ENCODE measurements around the gene FBXL7. TPM values are rescaled to one million over a fixed set of nuclear protein-coding genes. Genes with fewer than 3 reads are reported as not detected.
"Not testable (repeated sequence)": the region's sequence is repeated elsewhere in the genome, so short reads cannot be mapped to it uniquely, and the experiment has no call there.

Gene FBXL7
- total RNA-seq, 1 donor from 2014 or later: 4.4 TPM

- no peak for DNase-seq (ENCODE audit: low read depth)
- H3K4me3 ChIP-seq (ENCODE audit: low read depth, low read length): no peak overlapping the region
- no peaks in the 10 kb centered on the region for H3K36me3 ChIP-seq (ENCODE audit: control insufficient read depth, insufficient read depth, low read length)
- TF ChIP-seq CTCF (IDR thresholded peaks at IDR 0.05; ENCODE audit: insufficient read depth, low read length, poor library complexity, severe bottlenecking): no peak
- H3K27me3 ChIP-seq (ENCODE audit: control insufficient read depth, insufficient read depth, low read length): no peaks in the 10 kb centered on the region
Observed at GRCh38 chr5:15864536-15865215, 364.7 kb downstream of the FBXL7 start.

DNA sequence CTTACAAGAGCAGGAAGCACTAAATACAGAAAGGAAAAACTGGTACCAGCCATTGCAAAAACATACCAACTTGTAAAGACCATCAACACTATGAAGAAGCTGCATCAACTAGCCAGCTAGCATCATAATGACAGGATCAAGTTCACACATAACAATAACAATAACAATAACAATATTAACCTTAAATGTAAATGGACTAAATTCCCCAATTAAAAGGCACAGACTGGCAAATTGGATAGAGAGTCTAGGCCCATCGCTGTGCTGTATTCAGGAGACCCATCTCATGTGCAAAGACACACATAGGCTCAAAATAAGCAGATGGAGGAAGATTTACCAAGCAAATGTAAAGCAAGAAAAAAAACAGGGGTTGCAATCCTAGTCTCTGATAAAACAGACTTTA lies 372.3 kb downstream of the FBXL7 start:
- not testable (repeated sequence) for DNase-seq (ENCODE audit: low read depth); H3K27me3 ChIP-seq (ENCODE audit: control insufficient read depth, insufficient read depth, low read length); H3K4me3 ChIP-seq (ENCODE audit: low read depth, low read length); H3K36me3 ChIP-seq (ENCODE audit: control insufficient read depth, insufficient read depth, low read length)

DNA sequence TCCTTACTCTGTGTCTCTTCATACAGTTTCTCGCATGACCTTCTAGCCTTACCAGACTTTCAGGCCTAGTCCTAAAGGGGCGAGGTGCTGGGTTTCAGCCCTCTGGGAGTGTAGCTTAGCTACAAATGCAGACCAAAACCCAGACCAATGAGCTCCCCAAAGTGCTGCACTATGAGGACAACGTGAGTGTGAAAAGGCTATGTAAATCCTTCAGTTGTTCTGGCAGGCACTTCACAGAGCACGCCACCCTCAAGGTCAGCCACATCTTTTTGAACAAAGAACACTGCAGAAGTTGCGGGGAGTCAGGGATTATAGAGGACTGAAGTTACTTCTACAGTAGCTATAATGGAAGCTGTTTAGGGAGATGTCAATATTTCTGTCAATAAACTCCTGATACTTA lies 377.9 kb downstream of the FBXL7 start:
- TF ChIP-seq CTCF (IDR thresholded peaks at IDR 0.05; ENCODE audit: insufficient read depth, low read length, poor library complexity, severe bottlenecking): no peak
- DNase-seq (ENCODE audit: low read depth): no peak
- Histone ChIP-seq H3K27me3 (ENCODE audit: control insufficient read depth, insufficient read depth, low read length) (no peaks in the 10 kb centered on the region), H3K36me3 (ENCODE audit: control insufficient read depth, insufficient read depth, low read length) (no peaks in the 10 kb centered on the region), H3K4me3 (ENCODE audit: low read depth, low read length) (no peak overlapping the region)

DNA sequence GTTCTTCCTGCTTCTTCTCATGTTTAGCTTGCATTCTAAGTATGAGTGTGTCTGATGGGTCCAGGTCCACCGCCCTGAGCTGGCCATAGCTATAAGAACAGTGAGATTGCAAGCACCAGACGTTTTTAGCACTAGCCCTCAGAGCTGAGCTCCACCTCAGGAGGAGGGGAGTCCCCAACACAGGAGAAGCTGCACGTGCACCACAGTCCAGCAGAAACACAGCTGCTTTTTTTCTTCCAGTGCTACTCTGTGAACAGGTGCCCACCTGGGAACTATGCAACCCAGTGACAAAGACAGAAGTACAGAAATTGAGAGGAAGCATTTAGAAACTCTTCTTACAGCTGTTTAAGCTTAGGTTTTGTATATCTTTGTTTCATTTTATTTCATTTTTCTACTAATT lies 380.2 kb downstream of the FBXL7 start:
- no peak for DNase-seq (ENCODE audit: low read depth)
- Histone ChIP-seq H3K36me3 (ENCODE audit: control insufficient read depth, insufficient read depth, low read length) (no peaks in the 10 kb centered on the region), H3K27me3 (ENCODE audit: control insufficient read depth, insufficient read depth, low read length) (no peaks in the 10 kb centered on the region), H3K4me3 (ENCODE audit: low read depth, low read length) (no peak overlapping the region)
- no peak for TF ChIP-seq CTCF (IDR thresholded peaks at IDR 0.05; ENCODE audit: insufficient read depth, low read length, poor library complexity, severe bottlenecking)

GRCh38 chr5:15885156-15885555 lies 385.2 kb downstream of the FBXL7 start:
- Histone ChIP-seq H3K4me3 (ENCODE audit: low read depth, low read length) (no peak overlapping the region), H3K36me3 (ENCODE audit: control insufficient read depth, insufficient read depth, low read length) (no peaks in the 10 kb centered on the region), H3K27me3 (ENCODE audit: control insufficient read depth, insufficient read depth, low read length) (no peaks in the 10 kb centered on the region)
- TF ChIP-seq CTCF (IDR thresholded peaks at IDR 0.05; ENCODE audit: insufficient read depth, low read length, poor library complexity, severe bottlenecking): no peak
- DNase-seq (ENCODE audit: low read depth): no peak

DNA sequence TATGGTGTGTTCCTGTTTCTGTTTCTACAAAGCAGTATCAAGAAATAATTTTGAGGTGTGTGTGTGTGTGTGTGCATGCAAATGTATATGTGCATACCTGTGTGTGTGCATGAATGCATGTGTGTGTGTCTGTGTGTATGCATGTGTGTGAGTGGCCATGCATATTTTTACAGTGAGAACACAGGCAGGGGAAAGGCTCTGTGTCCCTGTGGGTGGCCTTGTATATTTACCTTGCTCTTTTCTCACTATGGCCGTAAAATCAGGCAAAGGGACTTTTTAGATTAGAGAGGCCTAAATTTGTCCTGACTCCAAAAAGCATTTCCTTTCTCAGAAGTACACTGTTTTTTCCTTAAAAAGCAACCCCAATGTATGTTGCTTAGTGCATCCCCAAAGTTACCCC lies 386.2 kb downstream of the FBXL7 start:
- H3K36me3 ChIP-seq (ENCODE audit: control insufficient read depth, insufficient read depth, low read length): no peaks in the 10 kb centered on the region
- DNase-seq (ENCODE audit: low read depth): no peak
- H3K27me3 ChIP-seq (ENCODE audit: control insufficient read depth, insufficient read depth, low read length): no peaks in the 10 kb centered on the region
- no peak overlapping the region for H3K4me3 ChIP-seq (ENCODE audit: low read depth, low read length)
- no peak for TF ChIP-seq CTCF (IDR thresholded peaks at IDR 0.05; ENCODE audit: insufficient read depth, low read length, poor library complexity, severe bottlenecking)

Measured in kidney epithelial cell (primary cell).